ENCODE results near the gene IFNA13.

GRCh38 chr9:21348430-21348970 lies 19.4 kb downstream of the IFNA13 start:
- TF ChIP-seq, protein P1, sequence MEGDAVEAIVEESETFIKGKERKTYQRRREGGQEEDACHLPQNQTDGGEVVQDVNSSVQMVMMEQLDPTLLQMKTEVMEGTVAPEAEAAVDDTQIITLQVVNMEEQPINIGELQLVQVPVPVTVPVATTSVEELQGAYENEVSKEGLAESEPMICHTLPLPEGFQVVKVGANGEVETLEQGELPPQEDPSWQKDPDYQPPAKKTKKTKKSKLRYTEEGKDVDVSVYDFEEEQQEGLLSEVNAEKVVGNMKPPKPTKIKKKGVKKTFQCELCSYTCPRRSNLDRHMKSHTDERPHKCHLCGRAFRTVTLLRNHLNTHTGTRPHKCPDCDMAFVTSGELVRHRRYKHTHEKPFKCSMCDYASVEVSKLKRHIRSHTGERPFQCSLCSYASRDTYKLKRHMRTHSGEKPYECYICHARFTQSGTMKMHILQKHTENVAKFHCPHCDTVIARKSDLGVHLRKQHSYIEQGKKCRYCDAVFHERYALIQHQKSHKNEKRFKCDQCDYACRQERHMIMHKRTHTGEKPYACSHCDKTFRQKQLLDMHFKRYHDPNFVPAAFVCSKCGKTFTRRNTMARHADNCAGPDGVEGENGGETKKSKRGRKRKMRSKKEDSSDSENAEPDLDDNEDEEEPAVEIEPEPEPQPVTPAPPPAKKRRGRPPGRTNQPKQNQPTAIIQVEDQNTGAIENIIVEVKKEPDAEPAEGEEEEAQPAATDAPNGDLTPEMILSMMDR (IDR thresholded peaks at IDR 0.05): no peak
- no peak for TF ChIP-seq POLR2A (IDR thresholded peaks at IDR 0.05)

All from esophagus squamous epithelium (tissue), 4 donors.